GM23248 (cell line): ENCODE measurements around the gene PEX26. TPM values are rescaled to one million over a fixed set of nuclear protein-coding genes. Genes with fewer than 3 reads are reported as not detected.
A peak's percentile ranks its signal among the peaks of the same experiment; 100 is the strongest.

ENCODE experiments used
- DNase-seq: peaks from one replicate; pipeline ENCODE4 v3.0.0-alpha.2; 2015
- H2AFZ ChIP-seq: fragments of 200-600 bp; sonication (generic); 2 replicates; pipeline ENCODE4 v1.6.1; 2016; ENCODE audit warnings: antibody characterized with exemption
- H3F3A ChIP-seq: fragments of 200-600 bp; sonication (generic); 2 replicates; pipeline ENCODE4 v1.6.1; 2016; ENCODE audit warnings: mild to moderate bottlenecking, antibody characterized with exemption, mixed run types; ENCODE audit not compliant: insufficient read depth
- H3K27ac ChIP-seq: fragments of 200-600 bp; sonication (generic); 2 replicates; pipeline ENCODE4 v1.5.1; 2016; ENCODE audit warnings: mild to moderate bottlenecking
- H3K27me3 ChIP-seq: fragments of 200-600 bp; sonication (generic); replicated peaks from 2 replicates; pipeline ENCODE4 v1.6.1; 2016; ENCODE audit warnings: mild to moderate bottlenecking; ENCODE audit not compliant: insufficient read depth
- H3K36me3 ChIP-seq: fragments of 200-600 bp; sonication (generic); 2 replicates; pipeline ENCODE4 v1.6.1; 2016; ENCODE audit warnings: low read depth, mild to moderate bottlenecking
- H3K4me1 ChIP-seq: fragments of 200-600 bp; sonication (generic); 2 replicates; pipeline ENCODE4 v1.6.1; 2016; ENCODE audit warnings: mild to moderate bottlenecking; ENCODE audit not compliant: insufficient read depth
- H3K4me2 ChIP-seq: fragments of 200-600 bp; sonication (generic); one replicate; pipeline ENCODE4 v1.6.1; 2016; ENCODE audit warnings: mild to moderate bottlenecking; ENCODE audit not compliant: unreplicated experiment
- H3K4me3 ChIP-seq: fragments of 200-600 bp; sonication (generic); 2 replicates; pipeline ENCODE4 v1.5.1; 2016; ENCODE audit warnings: mild to moderate bottlenecking
- H3K79me2 ChIP-seq: fragments of 200-600 bp; sonication (generic); 2 replicates; pipeline ENCODE4 v1.6.1; 2016; ENCODE audit warnings: mild to moderate bottlenecking; ENCODE audit not compliant: insufficient read depth
- H3K9ac ChIP-seq: fragments of 200-600 bp; sonication (generic); 2 replicates; pipeline ENCODE4 v1.6.1; 2016; ENCODE audit warnings: mild to moderate bottlenecking
- H3K9me2 ChIP-seq: fragments of 200-600 bp; sonication (generic); 2 replicates; pipeline ENCODE4 v1.6.1; 2016; ENCODE audit warnings: mixed run types, mild to moderate bottlenecking, moderate library complexity; ENCODE audit not compliant: insufficient read depth
- H3K9me3 ChIP-seq: fragments of 200-600 bp; sonication (generic); one replicate; pipeline ENCODE4 v1.6.1; 2017; ENCODE audit warnings: low read depth
- H4K20me1 ChIP-seq: fragments of 200-600 bp; sonication (generic); 2 replicates; pipeline ENCODE4 v1.6.0; 2016; ENCODE audit not compliant: insufficient read depth
- EZH2 ChIP-seq: fragments of 200-600 bp; sonication (generic); IDR thresholded peaks from 2 replicates; pipeline ENCODE4 v1.6.1; 2018; ENCODE audit warnings: antibody characterized with exemption, mild to moderate bottlenecking; ENCODE audit not compliant: insufficient read depth, poor library complexity, severe bottlenecking
- EZH2phosphoT487 ChIP-seq: fragments of 200-600 bp; sonication (generic); IDR thresholded peaks from 2 replicates; pipeline ENCODE4 v1.6.1; 2018; ENCODE audit warnings: antibody characterized with exemption, moderate library complexity, mild to moderate bottlenecking, low read depth; ENCODE audit not compliant: insufficient read depth
- WGBS, 2 experiments: methylation state at CpG; one replicate each; pipeline ENCODE4 v1.1.6; 2015 to 2017; ENCODE audit warnings: low lambda C conversion rate in 2 of 2, low coverage in 1 of 2; ENCODE audit errors: missing lambda C conversion rate in 2 of 2; 5-methylcytosine and 5-hydroxymethylcytosine counted together
- in situ Hi-C: fragments of 300-500 bp; cut with MboI; formaldehyde crosslinking; loops from 2 replicates; pipeline ENCODE4 v1.15.0; 2020
- polyA plus RNA-seq: library from polyadenylated mRNA; unstranded; fragments of >200 nt; fragmentation: Nextera tagmentation; extraction: Ambion mirVana; gene quantifications from 2 replicates; pipeline ENCODE4 v1.2.1, GENCODE V29; 2016
- total RNA-seq: library from RNA; depleted of rRNA; stranded (reverse); fragments of >200 nt; shearing (Covaris generic); gene quantifications from 2 replicates; pipeline ENCODE4 v1.2.3, GENCODE V29; 2014

The PEX26 gene
- total and polyA plus RNA-seq, 2 experiments from 2014 or later: 4.7 to 32.2 TPM

DNA sequence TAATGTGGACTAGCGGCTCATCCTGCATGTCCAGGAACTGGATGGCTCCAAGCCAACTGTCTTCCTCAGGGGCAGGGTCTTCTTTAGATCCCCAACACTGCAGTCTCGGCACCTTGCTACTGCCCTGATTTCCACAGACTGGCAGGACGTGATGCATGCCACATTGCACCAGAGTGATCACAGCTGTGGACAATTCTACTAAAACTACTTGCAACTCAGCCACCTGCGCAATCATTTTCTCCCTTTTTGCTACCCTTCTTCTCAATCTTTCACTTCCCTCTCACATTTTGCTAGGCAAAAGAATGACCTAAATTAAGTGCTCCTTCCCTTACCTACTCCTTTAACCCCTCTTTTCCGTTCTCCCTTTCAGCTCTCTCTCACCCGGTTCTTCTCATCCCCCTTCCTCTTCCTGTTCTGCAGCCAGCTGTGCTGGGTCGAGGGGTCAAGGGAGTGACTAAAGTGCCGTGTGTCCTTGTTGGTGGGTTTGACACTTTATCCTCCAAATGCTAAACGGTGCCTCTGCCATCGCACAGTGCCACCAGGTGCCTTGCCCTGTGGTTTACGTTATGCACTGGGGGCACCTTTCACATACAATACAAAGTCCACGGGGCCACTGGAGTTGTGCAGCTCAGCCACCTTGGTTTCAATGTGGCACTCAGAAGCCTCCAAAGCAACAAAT is 11.5 kb upstream of the PEX26 start:
- Histone ChIP-seq H3K4me1 (peaks cover 26% of the 10 kb centered on the region), H3K79me2 (no peaks in the 10 kb centered on the region), H3K27me3 (no peaks in the 10 kb centered on the region), H3K9ac (no peak overlapping the region), H3K4me3 (no peak overlapping the region), H3K36me3 (no peaks in the 10 kb centered on the region), H2AFZ (no peak overlapping the region), H3K9me2 (no peaks in the 10 kb centered on the region), H4K20me1 (no peaks in the 10 kb centered on the region), H3F3A (peaks cover 5% of the 10 kb centered on the region; the same call in 1 of the 2 replicates), H3K27ac (no peak overlapping the region), H3K4me2 (no peak overlapping the region), H3K9me3 (no peaks in the 10 kb centered on the region)
- WGBS, 2 experiments: 75% methylated on average over 12 of the region's 12 CpGs
- no peak for TF ChIP-seq EZH2
- no peak for TF ChIP-seq EZH2phosphoT487
- in situ Hi-C loops: no loop called here
- DNase-seq: no peak

DNA sequence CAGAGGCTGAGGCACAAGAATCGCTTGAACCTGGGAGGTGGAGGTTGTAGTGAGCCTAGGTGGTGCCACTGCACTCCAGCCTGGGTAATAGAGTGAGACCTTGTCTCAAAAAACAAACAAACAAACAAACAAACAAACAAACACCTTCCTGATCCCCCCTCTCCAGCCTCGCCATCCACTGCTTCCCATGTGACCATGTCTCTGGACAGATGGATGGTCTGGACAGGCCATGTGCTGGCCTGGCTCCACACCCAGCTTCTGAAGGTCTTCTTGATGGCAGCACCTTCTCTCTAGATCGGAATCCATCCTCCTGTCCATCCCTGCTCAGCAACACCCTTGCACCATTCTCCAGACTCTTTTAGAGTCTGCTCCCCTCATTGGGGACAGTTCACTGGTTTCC is 10.7 kb upstream of the PEX26 start:
- in situ Hi-C loops: no loop called here
- 88 to 98% methylated on average over 3 of the region's 3 CpGs for WGBS, 2 experiments

DNA sequence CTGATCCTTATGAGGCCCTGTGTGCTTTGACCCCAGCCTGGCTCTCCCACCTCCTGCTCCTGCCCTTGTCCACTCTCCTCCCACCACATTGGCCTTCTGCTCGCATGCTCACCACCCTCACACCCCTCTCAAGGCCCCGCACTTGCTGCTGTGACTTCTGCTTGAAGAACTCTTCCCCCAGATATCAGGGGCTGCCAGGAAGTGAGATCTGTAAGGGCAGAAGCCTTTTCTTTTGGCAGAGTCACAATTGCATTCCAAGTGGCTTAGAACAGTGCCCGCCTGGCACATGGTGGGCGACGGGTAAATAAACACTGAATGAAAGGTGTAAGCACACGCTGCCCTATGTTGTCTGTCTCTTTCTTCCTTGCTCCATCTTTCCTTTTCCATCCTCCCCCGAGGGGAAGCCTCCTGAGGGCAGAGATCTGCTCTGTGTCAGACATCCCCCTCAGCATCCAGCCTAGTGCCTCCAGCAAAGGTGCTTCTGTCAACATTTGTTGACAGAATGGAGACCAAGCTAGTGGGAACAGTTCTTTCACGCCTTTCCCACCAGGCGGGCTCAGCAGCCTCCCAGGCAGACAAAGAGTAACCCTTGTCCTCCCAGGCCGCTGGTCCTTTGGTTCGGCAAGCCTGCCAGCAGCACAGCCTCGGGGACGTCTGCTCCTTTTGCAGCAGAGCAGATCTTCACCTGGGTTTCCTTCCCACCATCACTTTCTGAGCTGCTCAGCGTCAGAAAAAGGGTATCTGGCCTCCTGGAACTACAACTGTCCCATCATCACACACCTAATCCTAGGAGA is 10.0 kb upstream of the PEX26 start:
- Histone ChIP-seq H3K9me2 (no peaks in the 10 kb centered on the region), H3K4me3 (peak overlapping the region; percentile 12), H3K27ac (peak overlapping the region; percentile 56), H3K36me3 (no peaks in the 10 kb centered on the region), H3K4me2 (peak overlapping the region; percentile 55), H2AFZ (peak overlapping the region; percentile 82), H3K9ac (peak overlapping the region; percentile 48; the same call in 1 of the 2 replicates), H3F3A (no peaks in the 10 kb centered on the region), H3K79me2 (no peaks in the 10 kb centered on the region), H3K9me3 (no peaks in the 10 kb centered on the region), H3K4me1 (peaks cover 16% of the 10 kb centered on the region), H3K27me3 (no peaks in the 10 kb centered on the region), H4K20me1 (no peaks in the 10 kb centered on the region)
- 33 to 34% methylated on average over 14 of the region's 14 CpGs for WGBS, 2 experiments
- peak; percentile 44 for DNase-seq
- in situ Hi-C loops: no loop called here
- TF ChIP-seq EZH2phosphoT487: no peak
- no peak for TF ChIP-seq EZH2

More for the DNA sequence above, 10.7 kb upstream of the PEX26 start:
- H3K4me3 ChIP-seq: no peak overlapping the region
- no peaks in the 10 kb centered on the region for H3K9me2 ChIP-seq
- H4K20me1 ChIP-seq: no peaks in the 10 kb centered on the region
- H3K4me1 ChIP-seq: peaks cover 18% of the 10 kb centered on the region
- H3F3A ChIP-seq: no peaks in the 10 kb centered on the region
- no peaks in the 10 kb centered on the region for H3K36me3 ChIP-seq
- no peak overlapping the region for H3K27ac ChIP-seq
- TF ChIP-seq EZH2: no peak
- no peak for TF ChIP-seq EZH2phosphoT487
- H2AFZ ChIP-seq: 0 out of 2 replicates have a peak overlapping the region, but pooled peaks have one; percentile 82
- no peaks in the 10 kb centered on the region for H3K9me3 ChIP-seq
- H3K9ac ChIP-seq: no peak overlapping the region
- no peaks in the 10 kb centered on the region for H3K27me3 ChIP-seq
- H3K4me2 ChIP-seq: peak overlapping the region; percentile 55
- DNase-seq: no peak
- no peaks in the 10 kb centered on the region for H3K79me2 ChIP-seq

DNA sequence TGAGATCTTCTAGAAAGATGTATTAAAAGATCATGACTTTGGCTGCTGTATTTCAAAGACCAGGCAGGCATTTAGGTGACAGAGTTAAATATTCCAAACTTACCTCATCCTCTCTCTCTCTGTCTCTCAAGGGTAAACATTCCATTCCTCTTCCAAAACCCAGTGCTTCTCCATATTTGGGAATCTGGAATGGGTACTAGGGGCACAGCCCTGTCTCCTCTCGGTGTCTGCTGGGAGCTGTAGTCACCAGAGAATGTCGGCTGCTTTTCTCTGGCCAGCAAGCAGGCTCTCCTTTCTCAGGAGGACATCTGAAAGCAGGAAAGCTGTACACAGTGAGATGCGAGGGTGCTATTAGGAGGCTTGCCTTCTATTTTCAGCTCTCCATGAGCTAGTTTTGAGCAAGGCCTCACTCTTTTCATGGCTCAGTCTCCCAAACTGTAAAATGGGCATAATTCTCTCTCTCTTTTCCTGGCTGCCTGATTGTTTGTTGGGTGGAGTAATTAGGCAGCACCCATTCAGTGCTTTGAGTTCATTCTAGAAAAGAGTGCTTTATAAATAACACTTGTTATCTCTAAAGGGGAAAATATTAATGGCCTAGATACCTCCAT is 9.3 kb upstream of the PEX26 start:
- peaks cover 16% of the 10 kb centered on the region for H3K4me1 ChIP-seq
- H4K20me1 ChIP-seq: no peaks in the 10 kb centered on the region
- no peak for TF ChIP-seq EZH2
- no peak for TF ChIP-seq EZH2phosphoT487
- peak; percentile 71 for DNase-seq
- H3K9me3 ChIP-seq: no peaks in the 10 kb centered on the region
- H3K9me2 ChIP-seq: no peaks in the 10 kb centered on the region
- no peaks in the 10 kb centered on the region for H3K36me3 ChIP-seq
- H3K27me3 ChIP-seq: no peaks in the 10 kb centered on the region
- peak overlapping the region; percentile 55 for H3K4me2 ChIP-seq
- peak overlapping the region; percentile 48; the same call in 1 of the 2 replicates for H3K9ac ChIP-seq
- H3F3A ChIP-seq: no peaks in the 10 kb centered on the region
- H2AFZ ChIP-seq: peak overlapping the region; percentile 82
- H3K79me2 ChIP-seq: no peaks in the 10 kb centered on the region
- H3K27ac ChIP-seq: peak overlapping the region; percentile 56
- in situ Hi-C loops: no loop called here
- peak overlapping the region; percentile 12 for H3K4me3 ChIP-seq
- WGBS, 2 experiments: 8 to 15% methylated on average over 3 of the region's 3 CpGs
